PC-9 (cell line): ENCODE data around the gene TOM1. TPM values are rescaled to one million over a fixed set of nuclear protein-coding genes. Genes with fewer than 3 reads are reported as not detected.

ENCODE experiments used
- BruUV-seq: library from RNA; stranded (reverse); fragments of 400-500 nt; replicated peaks from 2 replicates; lab custom pipeline; 2021; lab: Mats Ljungman, UMichigan
- CTCF ChIA-PET: fragments of 300-600 bp; sonication (Branson Sonifier 250); formaldehyde crosslinking; loops from one replicate; lab custom pipeline; 2022; ENCODE audit warnings: antibody characterized with exemption; lab: Charles Lee
- POLR2A ChIA-PET: fragments of 300-600 bp; sonication (Branson Sonifier 250); formaldehyde crosslinking; loops from one replicate; lab custom pipeline; 2022; ENCODE audit warnings: antibody characterized with exemption; ENCODE audit not compliant: unreplicated experiment; lab: Charles Lee
- DNase-seq, 2 experiments: peaks; one replicate each; pipeline versions ENCODE4 v3.0.0 to v3.0.0-alpha.2; 2015 to 2022; ENCODE audit warnings: mixed read lengths in 1 of 2
- H2AFZ ChIP-seq: fragments of 200-600 bp; sonication (generic); 2 replicates; pipeline ENCODE4 v1.8.1; 2017; ENCODE audit warnings: antibody characterized with exemption
- H3F3A ChIP-seq: fragments of 200-600 bp; sonication (generic); 2 replicates; pipeline ENCODE4 v1.8.1; 2017; ENCODE audit warnings: antibody characterized with exemption, mild to moderate bottlenecking, low read depth; ENCODE audit not compliant: insufficient read depth
- H3K27ac ChIP-seq: fragments of 200-600 bp; sonication (generic); 2 replicates; pipeline ENCODE4 v1.6.1; 2016; ENCODE audit warnings: mixed run types
- H3K27me3 ChIP-seq: fragments of 200-600 bp; sonication (generic); 2 replicates; pipeline ENCODE4 v1.6.1; 2016; ENCODE audit warnings: low read depth, mixed run types; ENCODE audit not compliant: insufficient read depth
- H3K36me3 ChIP-seq: fragments of 200-600 bp; sonication (generic); 2 replicates; pipeline ENCODE4 v1.6.1; 2016; ENCODE audit warnings: low read depth, mixed run types
- H3K4me1 ChIP-seq: fragments of 200-600 bp; sonication (generic); replicated peaks from 2 replicates; pipeline ENCODE4 v1.6.1; 2016; ENCODE audit warnings: mixed run types; ENCODE audit not compliant: insufficient read depth
- H3K4me2 ChIP-seq: fragments of 200-600 bp; sonication (generic); 2 replicates; pipeline ENCODE4 v1.6.1; 2017; ENCODE audit warnings: mixed run types
- H3K4me3 ChIP-seq: fragments of 200-600 bp; sonication (generic); 2 replicates; pipeline ENCODE4 v1.6.1; 2016; ENCODE audit warnings: mixed run types
- H3K79me2 ChIP-seq: fragments of 200-600 bp; sonication (generic); 2 replicates; pipeline ENCODE4 v1.6.1; 2017; ENCODE audit warnings: low read depth, mixed run types
- H3K9me2 ChIP-seq: fragments of 200-600 bp; sonication (generic); 2 replicates; pipeline ENCODE4 v1.8.1; 2017; ENCODE audit warnings: mild to moderate bottlenecking; ENCODE audit not compliant: insufficient read depth
- H3K9me3 ChIP-seq: fragments of 200-600 bp; sonication (generic); 2 replicates; pipeline ENCODE4 v1.8.1; 2016; ENCODE audit warnings: low read depth; ENCODE audit not compliant: insufficient read depth
- H4K20me1 ChIP-seq: fragments of 200-600 bp; sonication (generic); 2 replicates; pipeline ENCODE4 v1.8.1; 2017; ENCODE audit not compliant: insufficient read depth
- CTCF ChIP-seq: fragments of 200-600 bp; sonication (generic); conservative IDR thresholded peaks from 2 replicates; pipeline ENCODE4 v1.6.1; 2017; ENCODE audit warnings: mixed run types, antibody characterized with exemption, mild to moderate bottlenecking, moderate library complexity
- EZH2 ChIP-seq: fragments of 200-600 bp; sonication (generic); IDR thresholded peaks from 2 replicates; pipeline ENCODE4 v1.8.0; 2017; ENCODE audit warnings: antibody characterized with exemption, low read depth
- intact Hi-C: fragments of 100-400 bp; cut with micrococcal nuclease; formaldehyde crosslinking; loops from one replicate; pipeline ENCODE4 v1.10.0; 2022; ENCODE audit not compliant: unreplicated experiment
- total RNA-seq: library from RNA; stranded (reverse); gene quantifications from 2 replicates; pipeline ENCODE4 v1.2.3, GENCODE V29; 2021

Gene TOM1
- total RNA-seq, 1 experiment from 2014 or later, result 43.6 TPM

- no peaks in the 10 kb centered on the region for H3K27me3 ChIP-seq
- H3K79me2 ChIP-seq, result peaks cover 11% of the 10 kb centered on the region
- H3K4me2 ChIP-seq, result no peak overlapping the region
- H3K4me1 ChIP-seq, result peaks cover 7% of the 10 kb centered on the region; the same call in 1 of the 2 replicates
- peaks cover 16% of the 10 kb centered on the region for H4K20me1 ChIP-seq
- no peaks in the 10 kb centered on the region for H3K9me2 ChIP-seq
- no peak overlapping the region for H3K27ac ChIP-seq
- H3F3A ChIP-seq, result peaks cover 16% of the 10 kb centered on the region; the same call in 1 of the 2 replicates
- BruUV-seq, result no TSS peak
- DNase-seq, result no peak
- no peaks in the 10 kb centered on the region for H3K9me3 ChIP-seq
- no peak overlapping the region for H2AFZ ChIP-seq
- intact Hi-C loops, result no loop called here
- ChIA-PET POLR2A (no interaction called here), CTCF (no interaction called here)
- no peak for TF ChIP-seq CTCF
- H3K36me3 ChIP-seq, result peaks cover 73% of the 10 kb centered on the region
- no peak overlapping the region for H3K4me3 ChIP-seq
Measured at GRCh38 chr22:35264986-35265385, 34.7 kb upstream of the TOM1 start.

- Histone ChIP-seq H3K27me3 (no peaks in the 10 kb centered on the region), H2AFZ (no peak overlapping the region), H3K4me1 (peaks cover 7% of the 10 kb centered on the region; the same call in 1 of the 2 replicates), H3K27ac (peak overlapping the region; percentile 26; the same call in 1 of the 2 replicates), H3K79me2 (no peaks in the 10 kb centered on the region; the same call in 1 of the 2 replicates), H3K4me2 (no peak overlapping the region), H3K4me3 (no peak overlapping the region), H4K20me1 (peaks cover 16% of the 10 kb centered on the region), H3K9me2 (no peaks in the 10 kb centered on the region), H3F3A (peaks cover 10% of the 10 kb centered on the region; the same call in 1 of the 2 replicates), H3K9me3 (no peaks in the 10 kb centered on the region), H3K36me3 (peaks cover 79% of the 10 kb centered on the region)
- no peak for TF ChIP-seq EZH2
- peak in 1 of 2 experiments; percentile 66 for DNase-seq
- ChIA-PET CTCF (no interaction called here), POLR2A (no interaction called here)
- intact Hi-C loops, result no loop called here
- BruUV-seq, result no TSS peak
Measured at GRCh38 chr22:35266277-35266676, 33.4 kb upstream of the TOM1 start.

- Histone ChIP-seq H3K9me3 (no peaks in the 10 kb centered on the region), H2AFZ (no peak overlapping the region), H4K20me1 (peaks cover 30% of the 10 kb centered on the region), H3K4me1 (peaks cover 7% of the 10 kb centered on the region; the same call in 1 of the 2 replicates), H3K4me2 (no peak overlapping the region), H3K9me2 (no peaks in the 10 kb centered on the region), H3K4me3 (no peak overlapping the region), H3K36me3 (peaks cover 59% of the 10 kb centered on the region), H3K27me3 (no peaks in the 10 kb centered on the region), H3K79me2 (peaks cover 7% of the 10 kb centered on the region; the same call in 1 of the 2 replicates), H3F3A (peaks cover 14% of the 10 kb centered on the region; the same call in 1 of the 2 replicates), H3K27ac (no peak overlapping the region)
- no peak for DNase-seq
- ChIA-PET CTCF (no interaction called here), POLR2A (no interaction called here)
- TF ChIP-seq CTCF, result no peak
- no peak for TF ChIP-seq EZH2
- BruUV-seq, result no TSS peak
- intact Hi-C loops, result no loop called here
Measured at GRCh38 chr22:35269630-35270029, 30.1 kb upstream of the TOM1 start.
